ENCODE data around the gene DNAAF8. TPM values are rescaled to one million over a fixed set of nuclear protein-coding genes. Genes with fewer than 3 reads are reported as not detected.

DNAAF8 gene
- total RNA-seq, 1 donor from 2014 or later = 0.59 TPM

- DNase-seq = no peak
Measured at GRCh38 chr16:4695473-4696171, 38.7 kb upstream of the DNAAF8 start.

GRCh38 chr16:4696172-4696904 is 38.0 kb upstream of the DNAAF8 start:
- DNase-seq = no peak

GRCh38 chr16:4696905-4697847 is 37.2 kb upstream of the DNAAF8 start:
- no peak for DNase-seq

- no peak for DNase-seq
Measured at GRCh38 chr16:4697848-4698291, 36.5 kb upstream of the DNAAF8 start.

- no peak for DNase-seq
Measured at GRCh38 chr16:4698321-4699045, 35.9 kb upstream of the DNAAF8 start.

- no peak for DNase-seq
Measured at GRCh38 chr16:4699046-4699556, 35.2 kb upstream of the DNAAF8 start.

GRCh38 chr16:4700380-4700996 is 33.8 kb upstream of the DNAAF8 start:
- no peak for DNase-seq

GRCh38 chr16:4700997-4701743 is 33.2 kb upstream of the DNAAF8 start:
- DNase-seq = no peak

GRCh38 chr16:4701791-4702465 is 32.4 kb upstream of the DNAAF8 start:
- no peak for DNase-seq

GRCh38 chr16:4702466-4702808 is 31.9 kb upstream of the DNAAF8 start:
- DNase-seq = no peak

GRCh38 chr16:4703906-4704305 is 30.4 kb upstream of the DNAAF8 start:
- no peak for DNase-seq

GRCh38 chr16:4704491-4704890 is 29.8 kb upstream of the DNAAF8 start:
- no peak for DNase-seq

- DNase-seq = no peak
Measured at GRCh38 chr16:4704913-4705312, 29.4 kb upstream of the DNAAF8 start.

GRCh38 chr16:4706871-4707270 is 27.5 kb upstream of the DNAAF8 start:
- no peak for DNase-seq

- DNase-seq = no peak
Measured at GRCh38 chr16:4709481-4709880, 24.9 kb upstream of the DNAAF8 start.

GRCh38 chr16:4713663-4714501 is 20.5 kb upstream of the DNAAF8 start:
- DNase-seq = no peak

- no peak for DNase-seq
Measured at GRCh38 chr16:4714996-4715395, 19.3 kb upstream of the DNAAF8 start.

GRCh38 chr16:4718466-4718865 is 15.9 kb upstream of the DNAAF8 start:
- DNase-seq = no peak

All from skin of body (tissue), 2 donors.